Panc1 (cell line): ENCODE results near the gene ACOX1. TPM values are rescaled to one million over a fixed set of nuclear protein-coding genes. Genes with fewer than 3 reads are reported as not detected.

Experiments used
- ATAC-seq: fragments of 200-7000 bp; cut with Tn5 transposase; 2 replicates; pipeline ENCODE4 v1.9.1; 2020; ENCODE audit warnings: mild to moderate bottlenecking, moderate library complexity
- BruUV-seq: library from RNA; stranded (reverse); fragments of 400-500 nt; replicated peaks from 2 replicates; lab custom pipeline; 2021; lab: Mats Ljungman, UMichigan
- CTCF ChIA-PET: fragments of 300-600 bp; sonication (Branson Sonifier 250); formaldehyde crosslinking; loops from one replicate; lab custom pipeline; 2022; ENCODE audit warnings: antibody characterized with exemption; lab: Charles Lee
- POLR2A ChIA-PET: fragments of 300-600 bp; sonication (Branson Sonifier 250); formaldehyde crosslinking; loops from one replicate; lab custom pipeline; 2022; ENCODE audit warnings: antibody characterized with exemption; lab: Charles Lee
- DNase-seq: peaks from one replicate; pipeline ENCODE4 v3.0.0-alpha.2; 2010; ENCODE audit warnings: low read depth, low spot score
- H3K27ac ChIP-seq: 2 replicates; pipeline ENCODE4 v1.5.1; 2011; ENCODE audit warnings: mild to moderate bottlenecking, low read length, inconsistent platforms
- H3K27me3 ChIP-seq: fragments of 200-500 bp; sonication (Bioruptor generic); 2 replicates; pipeline ENCODE4 v1.6.0; 2014; ENCODE audit warnings: low read length, inconsistent platforms; ENCODE audit not compliant: control insufficient read depth, insufficient read depth
- H3K36me3 ChIP-seq: fragments of 200-500 bp; sonication (Bioruptor generic); 2 replicates; pipeline ENCODE4 v1.5.1; 2014; ENCODE audit warnings: inconsistent platforms, mild to moderate bottlenecking, low read length, moderate library complexity; ENCODE audit not compliant: control insufficient read depth, insufficient read depth
- H3K4me1 ChIP-seq: 2 replicates; pipeline ENCODE4 v1.5.1; 2011; ENCODE audit warnings: inconsistent platforms, mild to moderate bottlenecking, low read length, moderate library complexity; ENCODE audit not compliant: control insufficient read depth, insufficient read depth
- H3K4me3 ChIP-seq, 2 experiments: 2 replicates each; pipeline ENCODE4 v1.5.1; 2011 to 2012; ENCODE audit warnings: low read depth in 2 of 2, low read length in 2 of 2, mild to moderate bottlenecking in 2 of 2, inconsistent platforms in 1 of 2, moderate library complexity in 1 of 2
- H3K9me3 ChIP-seq: fragments of 200-500 bp; sonication (Bioruptor generic); 2 replicates; pipeline ENCODE4 v1.5.1; 2014; ENCODE audit warnings: low read depth, mild to moderate bottlenecking, inconsistent platforms, low read length, moderate library complexity; ENCODE audit not compliant: control insufficient read depth, insufficient read depth
- POLR2AphosphoS5 ChIP-seq: IDR thresholded peaks from 2 replicates; pipeline ENCODE4 v1.6.1; 2012; ENCODE audit warnings: mild to moderate bottlenecking, low read depth, low read length, moderate library complexity
- SIN3A ChIP-seq: IDR thresholded peaks from 2 replicates; pipeline ENCODE4 v1.6.1; 2012; ENCODE audit warnings: low read depth, mild to moderate bottlenecking, low read length, moderate library complexity, borderline replicate concordance; ENCODE audit not compliant: insufficient read depth
- TCF7L2 ChIP-seq: IDR thresholded peaks from 2 replicates; pipeline ENCODE4 v1.6.1; 2011; ENCODE audit warnings: mild to moderate bottlenecking, low read depth, low read length, inconsistent platforms
- in situ Hi-C: cut with HindIII; loops from 2 replicates; pipeline ENCODE4 v1.10.0; 2016; ENCODE audit warnings: low sequenced_read_pairs, low pct_unique_long_range_greater_than_20kb
- intact Hi-C: fragments of 100-400 bp; cut with micrococcal nuclease; formaldehyde crosslinking; loops from one replicate; pipeline ENCODE4 v1.10.0; 2022; ENCODE audit not compliant: unreplicated experiment
- total RNA-seq: library from RNA; stranded (reverse); gene quantifications from one replicate; pipeline ENCODE4 v1.2.1, GENCODE V29; 2021; ENCODE audit not compliant: unreplicated experiment
- TF ChIP-seq, protein P1 (sequence below): fragments of 450-650 bp; IDR thresholded peaks from 2 replicates; pipeline ENCODE4 v1.5.1; 2017; ENCODE audit warnings: mild to moderate bottlenecking
- TF ChIP-seq, protein P2 (sequence below), 2 experiments: IDR thresholded peaks; 2 replicates each; pipeline ENCODE4 v1.6.1; 2011 to 2012; ENCODE audit warnings: low read depth in 2 of 2, control low read depth in 1 of 2, low read length in 1 of 2, mild to moderate bottlenecking in 1 of 2, moderate library complexity in 1 of 2; ENCODE audit not compliant: insufficient read depth in 1 of 2

The ACOX1 gene
- total RNA-seq, 1 experiment from 2014 or later, result 53.5 TPM

DNA sequence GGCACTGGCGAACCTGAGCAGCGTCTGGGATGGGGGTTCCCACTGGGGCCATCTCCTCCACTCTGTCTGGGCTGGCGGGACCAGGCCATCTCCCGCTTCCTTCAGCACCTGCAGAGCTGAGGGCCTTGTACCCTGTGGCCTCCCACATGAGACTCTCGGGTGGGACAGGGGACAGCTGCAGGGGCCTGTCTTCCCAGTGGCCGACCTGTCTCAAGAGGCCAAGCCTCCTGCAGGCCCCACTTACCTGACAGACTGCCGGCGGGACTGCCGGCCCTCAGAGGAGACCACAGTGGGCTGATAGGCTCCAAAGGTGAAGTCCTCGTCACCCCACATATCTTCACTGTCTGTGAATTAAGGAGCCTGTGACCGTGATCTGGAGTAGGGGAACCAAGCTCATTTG lies 53.9 kb downstream of the ACOX1 start:
- no peaks in the 10 kb centered on the region for H3K4me1 ChIP-seq
- ChIA-PET POLR2A (interaction anchor here (0.6 kb wide), 1 partner anchor 20 kb away, joined by 5 read pairs; no protein-coding TSS in a partner anchor), CTCF (no interaction called here)
- no TSS peak for BruUV-seq
- H3K36me3 ChIP-seq, result no peaks in the 10 kb centered on the region
- no peak overlapping the region for H3K4me3 ChIP-seq
- H3K9me3 ChIP-seq, result no peaks in the 10 kb centered on the region
- DNase-seq (no peak), ATAC-seq (no peak)
- intact Hi-C loops (no loop called here), in situ Hi-C loops (loop anchor here (25.0 kb wide), 1 partner anchor 137 kb away; the partner anchor contains the start of genes GALR2 and SRP68)
- no peak for TF ChIP-seq POLR2AphosphoS5
- TF ChIP-seq SIN3A, result no peak
- H3K27me3 ChIP-seq, result no peaks in the 10 kb centered on the region
- no peak overlapping the region for H3K27ac ChIP-seq

DNA sequence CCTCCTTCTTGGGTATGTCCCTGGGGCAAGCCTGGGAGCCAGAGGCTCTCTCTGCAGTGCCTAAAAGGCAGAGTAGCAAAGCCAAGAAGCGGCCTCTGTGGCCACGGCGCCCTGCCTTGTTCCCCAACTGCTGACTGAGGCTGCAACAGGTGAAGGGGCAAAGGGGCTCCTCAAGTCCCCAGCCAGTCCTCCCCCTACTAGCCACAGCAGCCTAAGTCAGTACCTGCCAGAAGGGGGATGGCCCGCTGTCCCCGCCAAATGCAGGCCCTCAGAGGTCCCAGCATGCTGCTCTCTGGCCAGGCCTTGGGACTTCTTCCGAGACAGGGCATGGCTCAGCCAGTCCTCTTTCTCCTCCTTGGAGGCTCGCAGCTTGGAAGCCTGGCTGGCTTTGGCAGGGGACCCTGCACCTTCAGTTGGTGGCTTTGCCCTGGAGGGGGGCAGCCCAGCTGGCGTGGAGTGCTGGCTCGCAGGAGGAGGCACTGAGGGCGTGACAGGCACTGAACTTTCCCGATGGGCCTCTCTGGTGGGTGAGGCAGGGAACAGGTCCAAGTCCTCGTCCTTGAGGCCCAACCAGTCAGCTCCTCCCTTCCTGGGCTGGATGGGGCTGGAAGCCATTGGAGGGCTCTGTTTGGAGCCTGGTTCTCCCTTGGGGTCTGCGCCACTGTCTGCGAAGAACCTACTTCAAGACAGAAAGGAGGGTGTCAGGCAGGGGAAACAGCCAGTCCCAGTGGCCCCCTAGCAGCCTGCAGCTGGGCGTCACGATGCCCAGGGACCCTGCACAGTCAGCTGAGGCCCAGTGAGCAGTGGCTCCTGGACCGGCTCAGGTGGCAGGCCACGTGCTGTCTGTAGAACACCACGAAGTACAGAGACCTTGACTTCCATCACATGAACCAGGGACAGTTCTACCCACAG lies 55.7 kb downstream of the ACOX1 start:
- H3K36me3 ChIP-seq, result no peaks in the 10 kb centered on the region
- no peaks in the 10 kb centered on the region for H3K9me3 ChIP-seq
- ChIA-PET POLR2A (no interaction called here), CTCF (interaction anchor here (0.6 kb wide), 1 partner anchor 198 kb away, joined by 4 read pairs; no protein-coding TSS in a partner anchor)
- no peak overlapping the region for H3K4me3 ChIP-seq
- no peaks in the 10 kb centered on the region for H3K27me3 ChIP-seq
- BruUV-seq, result no TSS peak
- intact Hi-C loops (no loop called here), in situ Hi-C loops (no loop called here)
- no peaks in the 10 kb centered on the region for H3K4me1 ChIP-seq
- H3K27ac ChIP-seq, result no peak overlapping the region
- no peak for TF ChIP-seq SIN3A
- TF ChIP-seq, protein P1, sequence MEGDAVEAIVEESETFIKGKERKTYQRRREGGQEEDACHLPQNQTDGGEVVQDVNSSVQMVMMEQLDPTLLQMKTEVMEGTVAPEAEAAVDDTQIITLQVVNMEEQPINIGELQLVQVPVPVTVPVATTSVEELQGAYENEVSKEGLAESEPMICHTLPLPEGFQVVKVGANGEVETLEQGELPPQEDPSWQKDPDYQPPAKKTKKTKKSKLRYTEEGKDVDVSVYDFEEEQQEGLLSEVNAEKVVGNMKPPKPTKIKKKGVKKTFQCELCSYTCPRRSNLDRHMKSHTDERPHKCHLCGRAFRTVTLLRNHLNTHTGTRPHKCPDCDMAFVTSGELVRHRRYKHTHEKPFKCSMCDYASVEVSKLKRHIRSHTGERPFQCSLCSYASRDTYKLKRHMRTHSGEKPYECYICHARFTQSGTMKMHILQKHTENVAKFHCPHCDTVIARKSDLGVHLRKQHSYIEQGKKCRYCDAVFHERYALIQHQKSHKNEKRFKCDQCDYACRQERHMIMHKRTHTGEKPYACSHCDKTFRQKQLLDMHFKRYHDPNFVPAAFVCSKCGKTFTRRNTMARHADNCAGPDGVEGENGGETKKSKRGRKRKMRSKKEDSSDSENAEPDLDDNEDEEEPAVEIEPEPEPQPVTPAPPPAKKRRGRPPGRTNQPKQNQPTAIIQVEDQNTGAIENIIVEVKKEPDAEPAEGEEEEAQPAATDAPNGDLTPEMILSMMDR, result no peak
- TF ChIP-seq, protein P2, sequence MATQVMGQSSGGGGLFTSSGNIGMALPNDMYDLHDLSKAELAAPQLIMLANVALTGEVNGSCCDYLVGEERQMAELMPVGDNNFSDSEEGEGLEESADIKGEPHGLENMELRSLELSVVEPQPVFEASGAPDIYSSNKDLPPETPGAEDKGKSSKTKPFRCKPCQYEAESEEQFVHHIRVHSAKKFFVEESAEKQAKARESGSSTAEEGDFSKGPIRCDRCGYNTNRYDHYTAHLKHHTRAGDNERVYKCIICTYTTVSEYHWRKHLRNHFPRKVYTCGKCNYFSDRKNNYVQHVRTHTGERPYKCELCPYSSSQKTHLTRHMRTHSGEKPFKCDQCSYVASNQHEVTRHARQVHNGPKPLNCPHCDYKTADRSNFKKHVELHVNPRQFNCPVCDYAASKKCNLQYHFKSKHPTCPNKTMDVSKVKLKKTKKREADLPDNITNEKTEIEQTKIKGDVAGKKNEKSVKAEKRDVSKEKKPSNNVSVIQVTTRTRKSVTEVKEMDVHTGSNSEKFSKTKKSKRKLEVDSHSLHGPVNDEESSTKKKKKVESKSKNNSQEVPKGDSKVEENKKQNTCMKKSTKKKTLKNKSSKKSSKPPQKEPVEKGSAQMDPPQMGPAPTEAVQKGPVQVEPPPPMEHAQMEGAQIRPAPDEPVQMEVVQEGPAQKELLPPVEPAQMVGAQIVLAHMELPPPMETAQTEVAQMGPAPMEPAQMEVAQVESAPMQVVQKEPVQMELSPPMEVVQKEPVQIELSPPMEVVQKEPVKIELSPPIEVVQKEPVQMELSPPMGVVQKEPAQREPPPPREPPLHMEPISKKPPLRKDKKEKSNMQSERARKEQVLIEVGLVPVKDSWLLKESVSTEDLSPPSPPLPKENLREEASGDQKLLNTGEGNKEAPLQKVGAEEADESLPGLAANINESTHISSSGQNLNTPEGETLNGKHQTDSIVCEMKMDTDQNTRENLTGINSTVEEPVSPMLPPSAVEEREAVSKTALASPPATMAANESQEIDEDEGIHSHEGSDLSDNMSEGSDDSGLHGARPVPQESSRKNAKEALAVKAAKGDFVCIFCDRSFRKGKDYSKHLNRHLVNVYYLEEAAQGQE (IDR thresholded peaks at IDR 0.05; ENCODE audit: insufficient read depth in 1 of 2, low read depth in 2 of 2, low read length in 1 of 2), result no peak
- TF ChIP-seq TCF7L2, result no peak
- TF ChIP-seq POLR2AphosphoS5, result no peak
- no peak for DNase-seq
- ATAC-seq, result no peak
